CD4-positive, alpha-beta T cell treated with Interleukin-17A for 4 hours (primary cell): ENCODE results near the gene OR2G2.

ENCODE experiments used
- DNase-seq: peaks from one replicate; pipeline ENCODE4 v3.0.0-alpha.2; 2020; ENCODE audit warnings: mixed read lengths

The OR2G2 gene, protein sequence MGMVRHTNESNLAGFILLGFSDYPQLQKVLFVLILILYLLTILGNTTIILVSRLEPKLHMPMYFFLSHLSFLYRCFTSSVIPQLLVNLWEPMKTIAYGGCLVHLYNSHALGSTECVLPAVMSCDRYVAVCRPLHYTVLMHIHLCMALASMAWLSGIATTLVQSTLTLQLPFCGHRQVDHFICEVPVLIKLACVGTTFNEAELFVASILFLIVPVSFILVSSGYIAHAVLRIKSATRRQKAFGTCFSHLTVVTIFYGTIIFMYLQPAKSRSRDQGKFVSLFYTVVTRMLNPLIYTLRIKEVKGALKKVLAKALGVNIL

DNA sequence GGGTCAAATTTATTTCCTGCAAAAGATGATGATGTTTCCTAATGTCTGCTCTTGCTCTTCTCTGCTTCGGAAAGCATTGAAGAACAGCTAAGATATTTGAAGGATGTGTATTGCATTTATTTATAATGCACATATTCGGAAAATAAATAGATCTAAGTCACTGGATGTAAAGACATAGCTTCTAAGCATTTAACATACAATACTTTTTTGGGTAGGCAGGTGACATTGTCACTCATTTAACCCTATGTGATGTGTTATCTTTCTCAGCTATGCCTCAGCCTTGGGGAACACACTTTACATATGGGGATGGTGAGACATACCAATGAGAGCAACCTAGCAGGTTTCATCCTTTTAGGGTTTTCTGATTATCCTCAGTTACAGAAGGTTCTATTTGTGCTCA, at the start of gene OR2G2:
Gene OR2G2 (plus strand): TSS at position 301 of the 400 bp plus-strand sequence. CDS start 0 bp downstream, at position 301.
- DNase-seq, result no peak

DNA sequence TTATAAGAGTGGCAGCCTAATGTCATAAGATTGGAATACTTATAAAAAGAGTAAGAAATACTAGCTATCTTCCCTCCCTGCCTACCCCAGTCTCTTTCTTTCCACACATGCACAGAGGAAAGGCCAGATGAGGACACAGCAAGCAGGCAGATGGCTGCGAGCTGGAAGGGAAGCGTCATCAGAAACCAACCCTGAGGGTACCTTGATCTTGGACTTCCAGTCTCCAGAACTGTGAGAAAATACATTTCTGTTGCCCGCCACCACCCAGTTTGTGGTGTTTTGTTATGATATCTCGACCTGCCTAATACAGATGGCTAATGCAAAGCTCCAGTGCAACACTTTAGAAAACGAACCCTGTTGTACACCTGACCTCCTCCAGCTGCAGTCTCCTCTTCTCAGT, 49.6 kb upstream of the OR2G2 start:
- no peak for DNase-seq

DNA sequence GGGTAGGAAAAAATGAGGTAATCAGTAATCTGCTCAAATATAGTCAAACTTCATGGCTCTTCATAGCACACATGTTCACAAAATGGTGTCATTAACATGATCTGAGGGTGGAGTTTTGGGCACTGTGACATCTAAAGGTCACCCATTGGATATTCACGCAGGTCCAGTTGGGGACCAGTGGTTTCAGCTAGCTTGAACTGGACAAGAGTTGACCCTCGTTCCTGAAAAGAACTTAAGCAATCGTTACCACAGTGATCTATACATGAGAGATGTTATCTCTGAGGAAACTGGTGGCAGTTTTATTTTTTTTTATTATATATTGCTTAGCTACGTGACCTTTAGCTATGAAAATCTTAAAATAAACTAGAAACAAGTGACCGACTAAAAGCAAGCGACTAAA, 48.9 kb upstream of the OR2G2 start:
- DNase-seq, result no peak

DNA sequence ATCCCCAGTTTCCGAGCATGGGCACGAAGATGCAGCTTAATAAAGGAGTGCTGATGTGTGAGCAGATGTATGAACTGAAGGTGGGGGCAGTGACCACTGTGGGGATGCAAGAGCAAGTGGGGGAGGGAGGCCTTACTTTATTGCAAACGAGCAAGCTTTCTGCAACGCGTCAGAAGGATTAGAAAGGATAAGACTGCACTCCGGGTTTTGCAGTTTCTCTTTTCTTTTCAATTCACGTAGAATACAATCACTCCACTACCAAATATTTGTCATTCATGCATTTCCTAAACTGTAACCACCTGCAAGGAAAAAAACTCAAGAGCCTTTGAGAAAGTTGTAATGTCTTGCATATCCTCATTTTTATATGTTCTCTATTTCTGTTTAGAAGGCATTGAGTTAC, 47.6 kb upstream of the OR2G2 start:
- no peak for DNase-seq

DNA sequence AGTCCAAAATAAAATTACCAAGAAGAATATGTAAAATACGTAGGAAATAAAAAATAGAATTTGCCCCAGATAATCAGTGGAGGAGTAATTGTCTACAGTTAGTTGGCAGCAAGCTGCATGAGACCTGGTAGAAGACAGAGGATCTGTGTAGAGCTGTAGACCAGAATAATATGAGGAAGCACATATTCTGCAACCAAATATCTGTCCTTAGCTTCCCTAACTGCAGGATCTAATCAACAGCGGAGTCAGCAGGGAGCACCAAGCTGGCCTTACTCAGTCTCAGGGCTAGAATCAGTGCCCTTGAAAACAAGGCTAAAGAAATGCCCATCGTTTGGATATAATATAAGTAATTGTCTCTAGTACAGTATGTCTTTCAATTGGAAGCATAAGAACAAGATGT, 45.3 kb upstream of the OR2G2 start:
- no peak for DNase-seq

DNA sequence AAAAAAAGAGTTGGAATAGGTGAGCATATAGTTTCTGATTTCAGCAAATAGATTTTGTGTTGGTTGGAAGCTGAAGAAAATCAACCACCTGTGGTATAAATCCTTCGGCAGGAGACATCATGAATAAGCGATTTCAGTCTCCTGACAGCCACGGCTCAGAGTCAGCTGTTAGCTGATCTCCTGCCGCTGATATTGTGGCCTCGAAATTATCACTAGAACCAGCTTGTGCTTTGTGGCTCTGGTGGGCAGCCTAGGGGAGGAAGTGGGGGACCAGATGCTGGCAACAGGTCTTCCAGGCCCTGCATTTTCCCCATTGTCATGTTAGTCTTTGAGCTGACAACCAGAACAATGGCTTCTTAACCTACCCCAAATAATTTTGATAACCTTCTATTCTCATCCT, 40.1 kb upstream of the OR2G2 start:
- no peak for DNase-seq

DNA sequence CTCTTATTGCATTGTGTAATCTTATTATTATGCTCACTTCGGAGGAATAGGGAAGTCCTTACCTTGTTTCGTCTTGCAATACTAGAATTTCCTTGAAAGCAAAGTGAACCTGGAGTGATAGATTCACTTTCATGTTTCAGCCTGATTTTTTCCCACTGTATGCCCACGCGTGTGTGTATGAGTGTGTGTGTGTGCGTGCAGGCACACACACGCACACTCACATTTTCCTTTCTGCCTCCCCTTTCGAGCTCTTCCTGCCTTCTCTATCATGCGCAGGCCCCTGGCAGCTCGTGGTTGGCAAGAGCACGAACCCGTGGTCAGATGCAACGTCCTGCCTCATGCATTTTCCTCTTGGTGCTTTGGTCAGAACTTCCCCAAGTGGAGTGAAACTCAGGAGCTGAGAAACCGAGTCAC, 39.4 kb upstream of the OR2G2 start, which contains the start of gene GCSAML:
Gene GCSAML (plus strand): TSS at position 366 of the 414 bp plus-strand sequence. CDS start 58 bp downstream, outside the sequence.
- no peak for DNase-seq

DNA sequence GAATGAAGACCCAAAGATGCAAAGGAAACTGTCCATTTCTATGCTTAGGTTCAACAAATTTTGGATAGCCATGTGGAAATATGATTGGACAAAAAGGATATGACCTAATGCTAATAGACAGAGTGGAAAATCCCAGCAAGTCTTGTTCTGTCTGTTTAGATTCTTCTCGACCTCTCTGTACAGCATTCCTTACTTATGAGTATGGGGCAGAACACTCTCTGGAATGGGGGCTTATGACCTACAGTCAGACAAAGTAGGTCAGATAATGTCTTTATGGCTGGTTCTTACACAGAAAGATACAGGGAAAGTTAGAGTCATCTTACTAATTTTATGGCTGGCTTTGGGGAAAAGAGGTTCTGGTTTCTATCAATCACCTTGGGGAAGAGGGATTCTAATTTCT, 36.4 kb upstream of the OR2G2 start:
- DNase-seq, result no peak

DNA sequence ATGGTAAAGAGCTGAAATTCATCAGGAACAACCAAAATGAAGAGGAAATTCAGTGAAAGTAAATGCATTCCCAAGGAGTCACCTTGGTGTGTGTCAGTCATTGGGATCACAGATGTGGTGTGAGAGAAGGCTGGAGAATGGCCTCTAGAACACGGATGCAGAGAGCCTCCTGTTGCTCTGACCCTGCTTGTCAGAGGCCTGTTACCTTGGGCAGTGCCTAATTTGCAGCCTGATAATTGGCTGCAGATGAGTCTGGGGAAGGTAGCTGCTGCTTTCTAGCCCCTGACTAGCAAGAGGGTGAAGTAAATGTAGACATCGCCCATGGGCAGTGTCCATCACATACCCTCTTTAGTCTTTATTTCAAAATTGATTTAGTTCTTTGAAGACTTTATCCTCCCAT, 35.9 kb upstream of the OR2G2 start:
- DNase-seq, result no peak

DNA sequence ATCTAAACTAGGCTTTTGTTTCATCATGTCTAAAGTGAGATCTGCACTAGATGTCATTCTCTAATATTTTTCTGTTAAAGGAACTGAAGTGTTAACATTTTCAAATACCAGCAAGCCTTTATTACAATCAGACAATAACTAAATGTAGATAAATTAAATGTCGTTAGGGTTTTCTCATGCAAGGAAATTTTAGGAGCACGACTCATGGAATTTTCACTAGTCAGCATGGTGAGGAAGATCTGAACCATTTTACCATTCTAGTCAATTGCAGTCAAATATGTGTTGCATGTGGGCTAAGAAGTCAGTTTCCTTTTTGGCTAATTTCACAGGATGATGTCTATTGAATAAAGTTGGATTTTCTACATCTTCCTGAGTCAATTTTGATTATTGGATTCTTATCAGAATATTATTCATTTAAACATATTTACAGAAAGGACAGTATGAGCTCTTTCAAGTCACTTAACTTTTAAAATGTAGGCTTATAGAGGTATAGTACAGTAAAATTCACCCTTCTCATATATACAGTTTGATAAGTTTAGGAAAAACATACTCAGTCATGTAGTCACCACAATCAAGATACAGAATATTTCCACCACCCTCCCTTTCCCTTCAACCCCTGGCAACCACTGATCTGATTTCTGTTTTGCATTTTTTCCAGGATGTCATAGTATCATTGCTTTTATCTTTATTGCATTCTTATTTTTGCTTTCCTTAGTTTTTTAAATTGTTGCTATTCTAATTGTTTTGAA, 30.1 kb upstream of the OR2G2 start:
- no peak for DNase-seq

DNA sequence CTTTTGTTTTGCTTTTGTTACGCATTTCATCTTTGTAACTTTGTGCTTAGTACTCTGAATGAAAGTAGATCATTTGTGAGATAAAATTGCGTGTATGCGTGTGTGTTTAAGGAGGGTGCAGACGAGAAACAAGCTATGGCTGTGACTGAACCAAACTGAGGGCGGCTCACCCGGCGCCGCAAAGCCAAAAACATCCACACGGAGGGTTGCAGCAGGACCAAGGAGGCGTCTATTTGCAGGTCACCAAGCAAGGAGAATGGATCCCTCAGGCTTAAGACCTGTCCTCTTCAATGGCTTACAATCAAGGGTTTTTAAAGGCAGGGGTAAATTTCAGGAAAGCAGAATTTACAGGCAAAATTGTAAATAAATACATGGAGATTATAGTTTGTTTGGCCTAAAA, 26.4 kb upstream of the OR2G2 start:
- no peak for DNase-seq

DNA sequence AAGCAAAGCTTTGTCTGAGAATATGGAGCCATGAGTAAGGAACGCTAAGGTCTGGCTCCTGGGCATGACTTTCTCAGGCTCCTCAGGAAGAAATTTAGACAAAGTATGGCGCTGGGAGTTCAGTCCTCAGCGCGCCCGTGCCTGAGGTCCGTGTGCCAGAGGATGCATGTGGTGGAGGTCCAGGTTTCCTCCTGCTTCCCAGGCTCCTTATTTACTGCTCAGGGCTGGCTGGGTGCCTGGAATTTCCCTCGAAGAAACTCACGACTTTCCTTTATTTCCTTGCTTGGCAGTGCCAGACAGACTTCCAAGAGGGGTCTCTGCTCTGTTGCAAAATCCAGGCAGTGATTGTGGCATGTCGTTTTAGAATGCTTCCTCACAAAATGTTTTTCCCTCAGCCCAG, 26.0 kb upstream of the OR2G2 start:
- DNase-seq, result no peak

DNA sequence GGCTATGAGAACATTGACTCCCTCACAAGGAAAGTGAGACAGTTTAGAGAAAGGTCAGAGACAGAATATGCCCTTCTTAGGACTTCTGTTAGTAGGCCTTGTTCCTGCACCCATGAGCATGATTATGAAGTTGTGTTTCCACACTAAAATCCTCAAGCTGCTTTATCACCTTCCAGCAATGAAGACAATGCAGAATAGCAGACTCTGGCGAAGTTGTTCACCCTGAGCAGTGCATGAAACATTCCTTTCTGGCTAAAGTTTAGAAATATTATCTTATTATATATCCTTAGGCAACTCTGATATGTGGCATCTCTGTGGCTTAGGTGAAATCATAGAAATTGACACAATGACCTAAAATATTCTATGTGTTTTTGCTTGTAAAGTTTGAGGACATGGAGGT, 13.9 kb upstream of the OR2G2 start:
- no peak for DNase-seq

DNA sequence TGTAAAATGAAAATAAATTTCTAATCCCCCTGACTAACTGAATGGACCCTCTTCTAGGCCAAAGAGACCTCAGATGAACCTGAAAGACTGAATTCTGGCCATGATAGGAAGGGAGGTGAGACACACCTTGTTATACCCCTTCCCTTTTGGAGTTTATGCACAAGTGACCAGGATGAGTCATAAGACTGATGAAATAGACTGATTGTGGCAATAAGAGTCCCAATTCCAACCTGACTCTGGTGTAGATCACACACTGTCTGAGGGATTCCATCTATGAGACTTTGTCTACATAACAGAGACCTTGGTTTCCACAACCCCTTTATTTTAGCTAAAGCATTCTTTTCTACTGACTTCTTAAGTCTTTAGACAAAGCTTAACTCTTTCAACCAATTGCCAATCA, 13.5 kb upstream of the OR2G2 start:
- DNase-seq, result no peak

DNA sequence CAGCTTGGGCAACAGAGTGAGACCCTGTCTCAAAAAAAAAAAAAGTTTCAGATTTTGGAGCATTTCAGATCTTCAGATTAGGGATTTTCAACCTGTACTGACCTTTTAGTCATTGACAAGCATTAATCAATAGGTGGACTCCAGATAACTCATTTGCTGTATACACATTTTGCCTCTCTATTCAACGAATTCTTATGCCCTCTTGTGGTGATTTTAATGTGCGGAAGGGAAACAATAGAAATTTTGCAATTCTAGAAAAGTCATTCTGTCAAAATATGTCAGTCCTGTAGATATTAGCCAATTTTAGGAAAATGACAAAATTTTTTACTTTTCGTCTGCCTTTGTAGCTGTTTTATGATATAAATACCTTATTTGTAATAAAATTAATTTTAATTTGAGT, 11.6 kb upstream of the OR2G2 start:
- no peak for DNase-seq

DNA sequence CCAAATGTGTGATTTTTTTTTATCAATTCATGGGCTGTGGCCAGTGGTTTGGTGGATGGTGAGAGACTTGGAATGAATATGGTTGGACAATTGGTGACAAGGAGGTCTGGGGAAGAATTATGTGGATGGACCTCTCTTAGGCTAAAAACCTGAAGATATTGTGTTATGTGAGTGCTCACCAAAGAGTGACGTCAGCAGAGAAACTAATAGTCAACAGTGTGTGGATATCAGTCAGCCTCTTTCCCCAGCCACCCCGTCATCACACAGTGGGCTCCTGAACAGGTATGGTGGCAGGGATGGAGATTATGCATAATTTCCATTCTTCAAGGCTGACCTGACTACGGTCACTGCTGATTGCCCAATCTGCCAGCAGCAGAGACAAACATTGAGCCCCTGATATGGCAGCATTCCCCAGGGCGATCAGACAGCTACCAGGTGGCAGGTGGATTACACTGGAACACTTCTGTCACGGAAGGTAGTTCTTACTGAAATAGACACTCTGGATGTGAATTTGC, 9.2 kb upstream of the OR2G2 start:
- DNase-seq, result no peak

DNA sequence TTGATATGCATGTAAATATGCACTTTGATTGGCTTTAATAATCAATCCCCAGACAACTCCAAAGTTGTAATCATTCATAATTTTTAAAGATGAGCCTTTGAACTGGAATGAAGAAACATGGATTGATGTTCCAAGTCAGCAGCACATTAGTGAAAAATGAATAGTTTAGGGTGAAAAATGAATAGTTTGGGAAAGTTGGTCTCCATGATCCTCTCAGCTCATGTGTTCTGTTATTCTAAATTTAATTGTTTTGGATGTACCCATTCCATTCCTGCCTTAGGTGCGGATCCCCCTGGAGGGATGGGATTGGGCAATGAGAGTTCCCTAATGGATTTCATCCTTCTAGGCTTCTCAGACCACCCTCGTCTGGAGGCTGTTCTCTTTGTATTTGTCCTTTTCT, 17.1 kb downstream of the OR2G2 start, which contains the start of gene OR2G3:
Gene OR2G3 (plus strand): TSS at position 301 of the 400 bp plus-strand sequence. CDS start 0 bp downstream, at position 301.
- DNase-seq, result no peak

DNA sequence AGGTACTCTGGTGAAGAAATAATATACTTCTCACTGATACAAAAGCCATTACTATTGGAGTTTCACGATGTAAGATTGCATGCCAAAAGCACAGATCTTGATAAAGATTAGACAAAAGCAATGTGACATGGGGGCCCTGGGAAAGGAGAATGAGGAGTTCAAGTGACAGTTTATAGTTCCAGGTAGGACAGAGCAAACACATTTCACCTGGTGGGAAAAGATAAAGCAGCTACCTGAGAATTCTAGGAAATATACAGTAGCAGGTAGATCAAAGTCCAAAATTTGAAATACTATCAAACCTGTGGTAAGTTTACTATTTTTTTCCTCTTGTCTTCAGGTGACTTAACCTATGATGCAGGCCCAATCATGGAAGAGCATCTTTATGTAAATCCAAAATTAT, 25.2 kb downstream of the OR2G2 start:
- no peak for DNase-seq

DNA sequence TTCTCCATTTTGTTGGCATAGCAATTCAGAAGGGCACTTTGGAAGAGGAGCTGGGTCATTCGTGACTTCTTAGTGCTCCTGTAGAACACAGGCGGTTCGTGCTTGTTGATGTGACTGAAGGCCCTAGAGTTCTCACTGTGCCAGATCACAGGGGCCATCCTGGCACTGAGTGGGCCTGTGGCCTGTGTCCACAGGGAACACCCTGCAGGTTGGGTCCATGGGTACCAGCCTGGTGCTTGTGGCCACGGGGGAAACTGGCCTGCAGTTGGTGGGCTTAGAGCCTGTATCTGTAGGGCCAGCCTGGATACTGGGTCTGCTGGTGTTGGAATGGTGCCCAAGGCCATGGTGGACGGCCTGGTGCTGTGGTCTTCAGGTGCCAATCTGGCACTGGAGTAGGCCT, 26.5 kb downstream of the OR2G2 start:
- no peak for DNase-seq

DNA sequence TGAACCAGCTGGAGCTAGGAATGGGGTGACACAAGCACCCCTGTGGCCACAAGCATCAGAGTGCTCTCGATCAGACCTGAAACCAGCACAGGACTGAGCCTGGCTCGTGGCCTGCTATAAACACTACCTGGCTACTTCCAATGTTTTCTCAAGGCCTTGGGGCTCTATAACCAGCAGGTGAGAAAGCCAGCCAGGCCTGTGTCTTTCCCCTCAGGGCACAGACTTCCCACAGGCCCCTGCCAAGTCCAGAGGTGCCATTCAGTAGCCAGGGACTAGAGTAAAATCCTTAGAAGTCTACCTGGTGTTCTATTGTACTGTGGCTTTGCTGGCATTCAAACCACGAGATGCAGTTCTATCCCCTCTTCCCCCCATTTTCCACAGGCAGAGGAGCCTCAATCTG, 39.8 kb downstream of the OR2G2 start:
- no peak for DNase-seq

DNA sequence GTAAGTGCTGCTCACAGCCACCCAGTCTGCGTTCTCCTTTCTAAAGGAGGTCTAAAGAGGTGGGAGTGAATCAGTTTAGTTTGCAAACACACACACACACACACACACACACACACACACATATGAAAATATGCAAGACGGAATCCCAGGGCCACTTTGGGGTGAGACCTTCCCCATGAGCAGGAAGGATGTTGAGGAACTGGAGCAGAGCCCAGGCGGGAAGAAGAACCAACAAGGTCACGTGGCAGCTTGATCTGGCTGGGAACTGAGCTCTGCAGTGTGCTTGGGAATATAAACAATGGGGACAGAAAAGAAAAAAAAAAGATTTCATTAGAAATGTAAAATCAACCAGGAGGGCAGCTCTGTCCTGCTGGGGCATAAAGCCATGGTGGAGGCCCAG, 49.9 kb downstream of the OR2G2 start:
- no peak for DNase-seq

DNA sequence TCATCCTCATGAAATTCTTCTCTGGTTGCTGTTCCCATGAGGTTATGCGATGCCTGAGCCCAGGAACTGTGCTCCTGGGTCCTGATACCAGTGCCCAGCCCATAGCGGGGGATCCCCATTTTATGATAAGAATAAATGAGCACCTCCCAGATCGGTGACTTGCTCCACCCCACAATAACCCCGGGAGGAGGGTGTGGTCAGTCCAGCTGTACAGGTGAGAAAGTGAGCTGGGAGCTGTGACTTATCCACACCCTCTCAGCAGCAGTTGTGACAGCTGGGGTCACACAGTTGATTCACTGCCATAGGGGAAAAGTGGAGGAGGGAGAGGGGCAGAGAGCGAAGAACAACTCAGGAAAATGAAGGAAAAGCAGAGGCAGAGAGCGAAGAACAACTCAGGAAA, 50.6 kb downstream of the OR2G2 start:
- DNase-seq, result no peak
